ENCODE measurements around the gene CHAD. TPM values are rescaled to one million over a fixed set of nuclear protein-coding genes. Genes with fewer than 3 reads are reported as not detected.

The CHAD gene, protein sequence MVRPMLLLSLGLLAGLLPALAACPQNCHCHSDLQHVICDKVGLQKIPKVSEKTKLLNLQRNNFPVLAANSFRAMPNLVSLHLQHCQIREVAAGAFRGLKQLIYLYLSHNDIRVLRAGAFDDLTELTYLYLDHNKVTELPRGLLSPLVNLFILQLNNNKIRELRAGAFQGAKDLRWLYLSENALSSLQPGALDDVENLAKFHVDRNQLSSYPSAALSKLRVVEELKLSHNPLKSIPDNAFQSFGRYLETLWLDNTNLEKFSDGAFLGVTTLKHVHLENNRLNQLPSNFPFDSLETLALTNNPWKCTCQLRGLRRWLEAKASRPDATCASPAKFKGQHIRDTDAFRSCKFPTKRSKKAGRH
- total RNA-seq (10 to 100 TPM in 1 of 6 donors, 1 to 10 TPM in 5; 1.7 to 10.0 (median 5.0) TPM), polyA plus RNA-seq (10 to 100 TPM; 13.4 to 26.2 TPM)

DNA sequence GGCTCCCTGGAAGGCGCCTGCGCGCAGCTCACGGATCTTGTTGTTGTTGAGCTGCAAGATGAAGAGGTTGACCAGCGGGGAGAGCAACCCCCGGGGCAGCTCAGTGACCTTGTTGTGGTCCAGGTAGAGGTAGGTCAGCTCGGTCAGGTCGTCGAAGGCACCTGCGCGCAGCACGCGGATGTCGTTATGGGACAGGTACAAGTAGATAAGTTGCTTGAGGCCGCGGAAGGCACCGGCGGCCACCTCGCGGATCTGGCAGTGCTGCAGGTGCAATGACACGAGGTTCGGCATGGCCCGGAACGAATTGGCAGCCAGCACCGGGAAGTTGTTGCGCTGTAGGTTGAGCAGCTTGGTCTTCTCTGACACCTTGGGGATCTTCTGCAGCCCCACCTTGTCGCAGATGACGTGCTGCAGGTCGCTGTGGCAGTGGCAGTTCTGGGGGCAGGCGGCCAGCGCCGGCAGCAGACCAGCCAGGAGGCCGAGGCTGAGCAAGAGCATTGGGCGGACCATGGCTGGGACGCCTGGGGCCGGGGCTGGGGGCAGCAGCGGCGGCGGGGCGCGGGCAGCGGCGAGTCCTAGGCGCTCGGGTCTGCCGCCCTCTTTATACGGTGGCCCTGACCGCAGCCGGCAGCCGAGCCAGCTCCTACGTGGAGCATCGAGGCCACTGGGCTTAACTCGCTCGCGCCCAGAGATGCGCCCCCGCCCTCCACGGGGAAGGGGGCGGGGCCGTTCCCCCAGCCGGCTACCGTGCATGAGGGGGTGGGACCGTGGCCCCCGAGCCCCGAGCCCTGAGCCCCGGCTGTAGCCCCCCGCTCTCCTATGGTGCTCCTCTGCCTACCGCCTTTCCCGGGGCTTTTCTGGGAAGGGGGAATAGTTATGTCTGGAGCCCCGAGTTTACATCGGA lies at the start of gene CHAD:
TSS of gene CHAD (minus strand) at position 577 of the 904 bp plus-strand sequence. CDS start at position 510, 67 bp downstream.
- peak in 2 of 4 donors; percentile 8 to 9 for ATAC-seq
- Histone ChIP-seq H3K4me1 (no peaks in the 10 kb centered on the region), H3K4me3 (peak within 1 kb of the TSS in 2 of 4 donors; percentile 7 to 26), H3K27ac (no peak within 1 kb of the TSS), H3K9me3 (no peaks in the 10 kb centered on the region), H3K36me3 (no peaks in the 10 kb centered on the region), H3K27me3 (no peaks in the 10 kb centered on the region)
- 62 to 66% methylated on average over 61 to 71 of the region's 71 CpGs for WGBS, 2 donors
- TF ChIP-seq, protein P1, sequence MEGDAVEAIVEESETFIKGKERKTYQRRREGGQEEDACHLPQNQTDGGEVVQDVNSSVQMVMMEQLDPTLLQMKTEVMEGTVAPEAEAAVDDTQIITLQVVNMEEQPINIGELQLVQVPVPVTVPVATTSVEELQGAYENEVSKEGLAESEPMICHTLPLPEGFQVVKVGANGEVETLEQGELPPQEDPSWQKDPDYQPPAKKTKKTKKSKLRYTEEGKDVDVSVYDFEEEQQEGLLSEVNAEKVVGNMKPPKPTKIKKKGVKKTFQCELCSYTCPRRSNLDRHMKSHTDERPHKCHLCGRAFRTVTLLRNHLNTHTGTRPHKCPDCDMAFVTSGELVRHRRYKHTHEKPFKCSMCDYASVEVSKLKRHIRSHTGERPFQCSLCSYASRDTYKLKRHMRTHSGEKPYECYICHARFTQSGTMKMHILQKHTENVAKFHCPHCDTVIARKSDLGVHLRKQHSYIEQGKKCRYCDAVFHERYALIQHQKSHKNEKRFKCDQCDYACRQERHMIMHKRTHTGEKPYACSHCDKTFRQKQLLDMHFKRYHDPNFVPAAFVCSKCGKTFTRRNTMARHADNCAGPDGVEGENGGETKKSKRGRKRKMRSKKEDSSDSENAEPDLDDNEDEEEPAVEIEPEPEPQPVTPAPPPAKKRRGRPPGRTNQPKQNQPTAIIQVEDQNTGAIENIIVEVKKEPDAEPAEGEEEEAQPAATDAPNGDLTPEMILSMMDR (IDR thresholded peaks at IDR 0.05), result no peak
- intact Hi-C loops (cut with DNase I), result no loop called here
- peak in 2 of 6 donors; percentile 32 to 62 for DNase-seq
- FAIRE-seq, result no peak

DNA sequence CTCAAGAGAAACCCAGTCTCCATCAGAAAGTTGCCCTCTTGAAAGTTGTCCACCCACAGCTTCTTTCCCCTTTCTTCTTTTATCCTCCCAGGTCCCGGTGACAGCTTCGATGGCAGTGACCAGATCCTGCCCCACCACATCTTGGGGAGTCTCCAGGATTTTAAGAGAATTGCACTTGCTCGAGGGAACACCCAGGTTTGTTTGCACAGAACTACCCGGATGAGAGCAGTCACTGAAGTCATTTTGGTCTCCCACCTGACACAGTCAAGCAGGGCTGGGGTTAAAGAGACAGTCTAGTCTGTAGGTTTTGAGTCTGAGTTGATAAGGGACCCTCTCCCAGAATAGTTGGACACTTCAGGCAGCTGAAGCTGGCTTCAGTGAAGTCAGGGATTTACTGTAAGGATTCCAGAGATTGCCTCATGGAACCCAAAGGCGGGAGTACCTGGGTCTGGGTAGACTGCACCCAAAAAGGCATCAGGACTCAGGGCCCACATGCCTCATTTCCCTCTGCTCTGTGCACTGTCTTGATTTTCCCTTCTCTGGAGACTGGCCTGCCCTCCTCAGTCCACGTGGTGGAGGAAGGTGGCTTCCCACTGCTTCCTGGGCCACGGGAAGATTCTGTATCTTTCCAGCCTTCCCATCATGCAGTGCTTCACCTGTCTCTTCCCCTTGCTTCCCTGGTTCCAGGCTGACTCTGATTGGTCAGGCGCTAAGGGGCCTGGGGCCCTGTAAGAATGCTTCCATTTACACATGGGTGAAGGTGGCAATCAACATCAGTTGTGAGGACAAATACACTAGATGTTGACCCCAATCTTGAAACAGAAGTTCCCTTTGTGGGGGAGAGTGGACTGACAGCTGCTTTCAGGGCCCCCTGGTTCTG lies 49.1 kb upstream of the CHAD start:
- H3K27me3 ChIP-seq, result no peaks in the 10 kb centered on the region
- ATAC-seq, result no peak
- no peaks in the 10 kb centered on the region for H3K9me3 ChIP-seq
- DNase-seq, result peak in 2 of 6 donors; percentile 5 to 12
- H3K27ac ChIP-seq, result peak overlapping the region in 3 of 4 donors; percentile 2 to 48 (median 14)
- FAIRE-seq, result no peak
- H3K36me3 ChIP-seq, result no peaks in the 10 kb centered on the region
- H3K4me1 ChIP-seq, result peaks cover 0 to 20% (median 0%) of the 10 kb centered on the region in 3 donors
- intact Hi-C loops (cut with DNase I), result no loop called here
- WGBS, 2 donors, result 82 to 83% methylated on average over 8 of the region's 8 CpGs
- TF ChIP-seq, protein P1 (IDR thresholded peaks at IDR 0.05), result no peak
- H3K4me3 ChIP-seq, result no peak overlapping the region

DNA sequence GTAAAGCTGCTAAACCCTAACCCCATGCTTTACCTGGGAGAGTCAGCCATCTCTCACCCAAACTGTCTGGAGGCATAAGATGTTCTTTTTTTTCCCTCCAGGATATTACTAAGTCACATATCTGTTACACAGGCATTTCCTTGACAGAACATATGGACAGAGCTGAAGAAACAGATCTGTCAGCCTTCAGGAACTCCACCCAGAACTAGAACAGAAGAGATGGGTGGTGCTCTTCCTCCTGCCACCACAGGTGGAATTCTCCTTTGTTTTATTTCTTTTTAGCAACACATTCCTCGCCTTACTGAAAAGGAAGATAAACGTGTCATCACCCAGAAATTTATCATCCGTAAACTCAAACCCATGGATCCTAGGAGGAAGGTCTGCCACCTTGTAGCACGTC lies 48.3 kb upstream of the CHAD start:
- TF ChIP-seq, protein P1 (IDR thresholded peaks at IDR 0.05), result no peak
- intact Hi-C loops (cut with DNase I), result no loop called here
- Histone ChIP-seq H3K4me3 (no peak overlapping the region), H3K9me3 (no peaks in the 10 kb centered on the region), H3K4me1 (peaks cover 0 to 20% (median 0%) of the 10 kb centered on the region in 3 donors), H3K27ac (no peak overlapping the region), H3K36me3 (no peaks in the 10 kb centered on the region), H3K27me3 (no peaks in the 10 kb centered on the region)
- ATAC-seq (no peak), FAIRE-seq (no peak), DNase-seq (no peak)
- 95 to 96% methylated on average over 4 of the region's 4 CpGs for WGBS, 2 donors

DNA sequence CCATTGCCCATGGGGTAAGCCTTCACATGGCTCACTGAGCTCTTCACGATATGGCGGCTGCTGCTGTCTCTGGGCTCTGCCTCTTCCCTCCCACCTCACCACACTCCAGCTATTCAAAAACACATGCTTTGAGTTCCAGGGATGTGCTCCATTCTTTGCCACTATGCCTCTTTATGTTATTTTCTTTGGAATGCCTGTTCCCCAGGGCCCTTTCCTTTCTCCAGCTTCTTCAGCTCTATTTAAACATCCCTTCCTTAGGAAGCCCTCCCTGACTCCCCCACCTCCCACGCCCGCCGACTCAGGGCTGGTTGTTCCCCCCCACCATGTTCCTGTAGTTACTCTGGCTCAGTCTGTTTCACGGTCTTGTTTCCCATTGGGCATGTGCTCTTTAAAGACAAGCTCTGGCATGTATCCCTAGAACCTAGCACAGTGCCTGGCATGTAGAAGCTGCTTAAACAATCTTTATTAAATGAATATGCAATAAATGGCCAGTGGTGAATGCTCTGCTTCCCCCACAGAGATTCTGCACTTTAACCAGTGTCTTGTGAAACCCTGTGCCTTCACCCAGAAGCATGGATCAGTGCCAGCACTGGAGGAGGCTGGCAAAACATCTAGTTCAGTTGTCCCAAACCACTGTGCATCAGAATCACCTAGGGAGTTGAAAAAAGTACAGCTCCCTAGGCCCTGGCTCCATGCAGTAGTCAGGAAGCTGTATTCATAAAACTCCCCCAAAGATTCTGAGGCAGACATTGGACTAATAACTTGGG lies 46.4 kb upstream of the CHAD start:
- Histone ChIP-seq H3K9me3 (no peaks in the 10 kb centered on the region), H3K4me3 (no peak overlapping the region), H3K4me1 (peaks cover 0 to 20% (median 0%) of the 10 kb centered on the region in 3 donors), H3K36me3 (no peaks in the 10 kb centered on the region), H3K27me3 (no peaks in the 10 kb centered on the region), H3K27ac (no peak overlapping the region)
- DNase-seq (peak in 2 of 6 donors; percentile 33 to 39), FAIRE-seq (no peak), ATAC-seq (no peak)
- intact Hi-C loops (cut with DNase I), result no loop called here
- TF ChIP-seq, protein P1 (IDR thresholded peaks at IDR 0.05), result no peak
- 84 to 92% methylated on average over 6 of the region's 6 CpGs for WGBS, 2 donors
